Activated naive CD4-positive, alpha-beta T cell treated with Interleukin-2 at 50 U/mL for 16 hours (primary cell): Measurements from ENCODE around the gene OR52L1.
"Not testable (repeated sequence)": the region's sequence is repeated elsewhere in the genome, so short reads cannot be mapped to it uniquely, and the experiment has no call there.

Experiments
- DNase-seq: peaks from one replicate; pipeline ENCODE4 v3.0.0-alpha.2; 2020

OR52L1 gene

GRCh38 chr11:5986885-5987284 lies at the start of gene OR52L1:
Gene OR52L1 (minus strand): TSS chr11:5986985. CDS start chr11:5986930, 55 bp downstream.
- DNase-seq = no peak

DNA sequence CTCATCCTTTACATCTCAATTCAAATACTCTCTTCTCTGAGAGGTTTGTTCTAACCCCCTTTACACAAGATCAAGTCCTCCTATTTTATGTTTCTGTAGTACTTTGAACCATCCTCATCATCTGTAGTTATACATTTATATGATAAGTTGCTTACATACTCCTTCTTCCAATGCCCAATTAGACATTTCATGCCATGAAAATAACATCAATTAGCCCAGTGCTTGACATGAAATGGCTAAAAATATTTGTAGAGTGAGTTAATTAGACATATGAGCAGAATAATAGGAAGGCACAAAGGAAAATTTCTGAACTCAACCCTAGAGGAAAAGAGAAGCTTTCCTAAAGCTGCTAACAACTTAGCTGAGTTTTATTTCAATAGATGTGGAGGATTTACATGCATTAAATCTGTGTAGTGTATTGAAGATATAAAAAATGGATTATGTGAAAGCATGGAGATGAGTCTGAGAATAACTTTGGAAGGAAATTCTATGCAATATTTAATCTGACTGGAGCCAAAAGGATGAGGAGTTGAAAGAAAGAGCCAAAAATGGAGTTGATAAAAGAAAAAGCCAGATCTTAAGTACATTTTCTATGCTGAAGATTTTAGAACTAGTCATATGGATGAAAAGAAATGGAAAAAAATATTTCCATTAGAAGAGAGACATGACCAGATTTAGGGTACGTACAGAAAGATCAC lies 44.1 kb upstream of the OR52L1 start, which contains the start of gene OR56A1:
Gene OR56A1, minus strand, starts transcription at position 51 of the 698 bp plus-strand sequence. CDS start 3,066 bp downstream, outside the sequence.
- no peak for DNase-seq

DNA sequence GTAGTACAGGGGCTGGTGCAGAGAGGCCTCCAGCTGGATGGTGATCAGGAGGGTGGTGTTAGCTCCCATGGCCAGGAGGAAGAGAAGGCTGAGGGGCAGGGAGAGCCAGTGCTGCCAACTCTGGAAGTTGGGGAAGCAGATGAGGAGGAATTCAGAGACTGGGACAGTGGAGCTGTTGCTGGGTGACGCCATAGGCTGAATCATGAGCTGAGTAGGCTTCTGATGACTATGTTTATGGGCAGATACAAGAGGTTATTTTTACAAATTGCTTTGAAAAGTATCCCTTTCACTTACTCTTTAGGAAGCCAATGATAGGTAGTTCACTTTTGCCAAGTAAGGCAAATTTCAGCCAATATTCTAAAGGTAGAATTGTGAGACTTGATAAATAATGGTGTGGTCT lies 40.7 kb upstream of the OR52L1 start:
- DNase-seq = no peak

DNA sequence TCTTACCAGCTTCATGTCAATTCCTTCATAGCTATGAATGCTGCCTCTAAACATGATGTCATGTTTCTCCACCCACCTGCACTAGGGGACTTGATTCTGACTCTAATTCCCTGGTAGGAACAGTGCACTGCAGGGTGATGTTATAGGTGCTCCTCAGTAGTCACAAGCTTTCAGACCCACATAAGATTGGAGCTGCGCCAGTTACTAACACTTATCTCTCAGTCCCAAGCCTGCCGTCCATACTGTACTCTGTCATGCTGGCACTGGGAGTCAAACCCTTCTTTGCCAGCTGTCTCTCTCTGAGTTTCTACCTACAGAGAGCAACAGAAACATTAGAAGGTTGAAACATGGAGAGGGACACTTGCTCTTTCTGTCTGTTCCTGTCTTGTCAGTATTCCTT lies 38.3 kb upstream of the OR52L1 start:
- DNase-seq = no peak

- no peak for DNase-seq
Observed at GRCh38 chr11:6022956-6023355, 36.2 kb upstream of the OR52L1 start.

GRCh38 chr11:6013042-6013441 lies 26.3 kb upstream of the OR52L1 start:
- DNase-seq = no peak

GRCh38 chr11:6012035-6012668 lies 25.4 kb upstream of the OR52L1 start:
- DNase-seq = no peak

GRCh38 chr11:6006846-6007245 lies 20.1 kb upstream of the OR52L1 start, which contains the start of gene OR56A4:
Gene OR56A4 (minus strand): TSS chr11:6006946. CDS start chr11:6002992, 3,954 bp downstream.
- DNase-seq = no peak

DNA sequence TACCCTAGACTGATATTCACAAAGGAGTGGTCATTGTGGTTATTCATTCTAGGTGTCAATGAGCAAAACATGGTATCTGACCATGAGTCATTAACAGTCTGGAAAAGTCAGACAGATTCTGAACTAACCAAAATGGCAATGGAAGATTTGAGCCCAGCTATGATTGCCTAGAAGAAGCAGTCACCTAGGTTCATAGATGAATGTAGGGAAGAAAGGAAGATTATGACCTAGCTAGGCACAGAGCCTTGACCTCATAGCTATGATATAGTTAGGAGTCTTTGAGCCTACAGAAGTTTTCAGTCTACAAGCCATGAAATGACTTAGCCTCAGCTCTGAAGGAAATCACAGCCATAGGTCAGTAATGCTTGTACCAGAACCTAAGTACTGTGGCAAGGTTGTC lies 19.6 kb upstream of the OR52L1 start:
- no peak for DNase-seq

DNA sequence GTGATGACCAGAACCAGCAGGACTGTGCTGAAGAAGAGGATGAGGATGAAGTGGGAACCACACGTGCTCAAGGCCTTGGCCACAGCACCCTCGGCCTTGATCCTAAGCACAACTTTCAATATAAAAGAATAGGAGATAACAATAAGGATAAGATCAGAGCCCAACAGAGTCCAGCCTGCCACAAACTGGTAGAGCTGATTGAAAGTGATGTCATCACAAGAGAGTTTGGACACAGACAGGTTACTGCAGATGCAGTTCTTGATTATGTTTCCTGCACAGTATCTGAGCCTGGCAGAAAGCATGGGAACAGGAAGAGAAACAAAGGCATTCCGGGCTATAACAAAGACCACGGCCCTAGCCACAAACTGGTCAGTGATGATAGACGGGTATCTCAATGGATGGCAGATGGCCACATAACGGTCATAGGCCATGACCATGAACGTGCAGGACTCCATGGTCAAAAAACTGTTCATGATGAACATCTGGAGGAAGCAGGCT lies 15.5 kb upstream of the OR52L1 start:
- no peak for DNase-seq

- no peak for DNase-seq
Observed at GRCh38 chr11:5994791-5995190, 8.0 kb upstream of the OR52L1 start.

DNA sequence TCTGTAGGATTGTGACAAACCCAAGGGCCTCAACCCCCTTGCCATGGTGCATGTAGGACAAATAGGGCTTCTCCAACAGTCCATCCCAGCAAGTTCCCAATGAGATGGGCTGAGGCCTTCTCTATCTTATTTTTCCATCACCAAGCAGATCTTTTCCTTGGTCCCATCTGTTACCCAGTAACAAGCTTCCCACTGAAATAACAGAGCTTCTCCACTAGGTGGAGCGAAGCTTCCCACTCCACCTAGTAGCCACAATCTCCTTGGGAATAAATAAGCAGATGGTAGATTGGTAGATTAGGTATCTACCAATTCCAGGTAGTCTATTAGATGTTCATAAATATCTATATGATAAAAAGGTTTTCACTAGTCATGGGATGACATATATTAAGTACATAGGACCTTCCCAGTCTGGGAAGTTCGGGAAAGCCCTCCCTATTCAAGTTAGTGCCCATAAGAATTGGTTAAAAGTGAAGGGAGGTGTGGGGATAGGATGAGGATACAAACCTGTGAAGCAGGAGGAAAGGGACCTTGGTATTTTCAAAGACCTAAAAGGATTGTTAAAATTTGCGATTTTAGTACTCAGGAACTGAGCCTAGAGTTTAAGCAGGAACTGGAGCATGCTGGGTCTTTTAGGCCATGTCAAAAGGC lies 5.9 kb upstream of the OR52L1 start:
- no peak for DNase-seq

GRCh38 chr11:5992150-5992549 lies 5.4 kb upstream of the OR52L1 start:
- DNase-seq = no peak

GRCh38 chr11:5989203-5989602 lies 2.4 kb upstream of the OR52L1 start:
- DNase-seq = no peak

DNA sequence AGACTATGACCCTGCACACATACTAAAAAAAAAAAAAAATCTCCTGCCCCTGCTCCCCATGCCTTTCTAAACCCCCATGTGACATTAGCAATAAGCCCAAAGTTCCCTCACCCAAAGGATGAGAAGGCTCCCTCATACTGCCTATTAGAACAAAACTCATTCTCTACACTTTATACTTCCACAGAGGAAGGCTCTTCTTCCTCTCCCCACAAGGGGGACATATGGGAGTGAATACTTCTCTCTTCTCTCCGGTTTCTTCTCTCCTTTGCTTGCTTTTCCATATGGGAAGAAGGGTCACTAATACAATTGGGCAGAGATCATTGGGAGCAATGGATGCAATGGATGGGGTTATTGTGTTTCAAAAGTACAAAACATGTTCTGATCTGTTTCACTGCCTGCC lies 3.3 kb downstream of the OR52L1 start:
- DNase-seq = no peak

- DNase-seq = no peak
Observed at GRCh38 chr11:5973530-5973929, 13.3 kb downstream of the OR52L1 start.

- no peak for DNase-seq
Observed at GRCh38 chr11:5968394-5968793, 18.4 kb downstream of the OR52L1 start, which contains the start of gene OR56A5. Gene OR56A5 (minus strand): TSS chr11:5968494. CDS start chr11:5968494, 0 bp downstream.

GRCh38 chr11:5967708-5968107 lies 19.1 kb downstream of the OR52L1 start:
- DNase-seq = no peak

- no peak for DNase-seq
Observed at GRCh38 chr11:5966958-5967357, 19.8 kb downstream of the OR52L1 start.

- DNase-seq = not testable (repeated sequence)
Observed at GRCh38 chr11:5960704-5961320, 26.0 kb downstream of the OR52L1 start.

GRCh38 chr11:5955586-5955985 lies 31.2 kb downstream of the OR52L1 start:
- DNase-seq = no peak

- DNase-seq = no peak
Observed at GRCh38 chr11:5941951-5942350, 44.8 kb downstream of the OR52L1 start, which contains the start of gene OR56A3. Gene OR56A3 (plus strand): TSS chr11:5942251. CDS start chr11:5947347, 5,096 bp downstream.

GRCh38 chr11:5940748-5941147 lies 46.0 kb downstream of the OR52L1 start:
- no peak for DNase-seq
